Type B pancreatic cell (in vitro differentiated cells): ENCODE results near the gene SF3B5. TPM values are rescaled to one million over a fixed set of nuclear protein-coding genes. Genes with fewer than 3 reads are reported as not detected.
"Not testable (repeated sequence)": the region's sequence is repeated elsewhere in the genome, so short reads cannot be mapped to it uniquely, and the experiment has no call there.

ENCODE experiments used
- DNase-seq: peaks from one replicate; pipeline ENCODE4 v3.0.0; 2021; ENCODE audit warnings: mixed read lengths; ENCODE audit not compliant: unreplicated experiment; ENCODE audit errors: extremely low spot score
- H3K27ac Mint-ChIP-seq: 2 replicates; pipeline ENCODE4 v1.8.0; 2021; ENCODE audit warnings: mild to moderate bottlenecking, mixed read lengths
- H3K27me3 Mint-ChIP-seq: 2 replicates; pipeline ENCODE4 v1.8.0; 2021; ENCODE audit warnings: mixed read lengths
- H3K36me3 Mint-ChIP-seq: 2 replicates; pipeline ENCODE4 v1.8.0; 2021; ENCODE audit warnings: mixed read lengths
- H3K4me1 Mint-ChIP-seq: one replicate; pipeline ENCODE4 v1.8.0; 2021; ENCODE audit warnings: mixed read lengths; ENCODE audit not compliant: unreplicated experiment
- H3K4me3 Mint-ChIP-seq: 2 replicates; pipeline ENCODE4 v1.8.0; 2021; ENCODE audit warnings: mild to moderate bottlenecking, mixed read lengths
- H3K9me3 Mint-ChIP-seq: 2 replicates; pipeline ENCODE4 v1.8.0; 2021; ENCODE audit warnings: mixed read lengths
- CTCF ChIP-seq: fragments of 200-600 bp; sonication (generic); conservative IDR thresholded peaks from 2 replicates; pipeline ENCODE4 v1.5.0; 2021; ENCODE audit warnings: antibody characterized with exemption, mild to moderate bottlenecking
- total RNA-seq: library from RNA; stranded (reverse); gene quantifications from 2 replicates; pipeline ENCODE4 v1.2.1, GENCODE V29; 2021; ENCODE audit warnings: low replicate concordance

Gene SF3B5
- total RNA-seq, 1 donor from 2014 or later: 138 TPM

- Mint-ChIP-seq H3K27me3 (peaks cover 30% of the 10 kb centered on the region), H3K36me3 (no peaks in the 10 kb centered on the region), H3K9me3 (no peaks in the 10 kb centered on the region)
These were observed 45.5 kb upstream of the SF3B5 start for GRCh38 chr6:144140867-144141266.

GRCh38 chr6:144139817-144140216 is 44.4 kb upstream of the SF3B5 start:
- TF ChIP-seq CTCF: no peak
- no peaks in the 10 kb centered on the region for H3K4me1 Mint-ChIP-seq

More at GRCh38 chr6:144140867-144141266, 45.5 kb upstream of the SF3B5 start:
- DNase-seq: no peak
- Mint-ChIP-seq H3K27ac (no peak overlapping the region), H3K4me3 (no peak overlapping the region), H3K4me1 (no peaks in the 10 kb centered on the region)
- TF ChIP-seq CTCF: no peak

GRCh38 chr6:144138542-144138941 is 43.2 kb upstream of the SF3B5 start:
- TF ChIP-seq CTCF: no peak
- Mint-ChIP-seq H3K36me3 (no peaks in the 10 kb centered on the region), H3K9me3 (no peaks in the 10 kb centered on the region), H3K4me1 (no peaks in the 10 kb centered on the region), H3K27me3 (peaks cover 21% of the 10 kb centered on the region), H3K27ac (no peak overlapping the region), H3K4me3 (no peak overlapping the region)
- no peak for DNase-seq

More at GRCh38 chr6:144139817-144140216, 44.4 kb upstream of the SF3B5 start:
- H3K4me3 Mint-ChIP-seq: no peak overlapping the region
- DNase-seq: no peak
- H3K27ac Mint-ChIP-seq: no peak overlapping the region
- no peaks in the 10 kb centered on the region for H3K9me3 Mint-ChIP-seq
- H3K27me3 Mint-ChIP-seq: peaks cover 19% of the 10 kb centered on the region
- H3K36me3 Mint-ChIP-seq: no peaks in the 10 kb centered on the region

- DNase-seq: no peak
- H3K4me3 Mint-ChIP-seq: no peak overlapping the region
- H3K27me3 Mint-ChIP-seq: peaks cover 19% of the 10 kb centered on the region
- peaks cover 3% of the 10 kb centered on the region for H3K4me1 Mint-ChIP-seq
- no peaks in the 10 kb centered on the region for H3K36me3 Mint-ChIP-seq
- H3K27ac Mint-ChIP-seq: no peak overlapping the region
- no peak for TF ChIP-seq CTCF
- H3K9me3 Mint-ChIP-seq: no peaks in the 10 kb centered on the region
These were observed 39.4 kb upstream of the SF3B5 start for GRCh38 chr6:144134737-144135136.

- no peak for DNase-seq
- peaks cover 3% of the 10 kb centered on the region for H3K4me1 Mint-ChIP-seq
- H3K9me3 Mint-ChIP-seq: no peaks in the 10 kb centered on the region
- H3K36me3 Mint-ChIP-seq: no peaks in the 10 kb centered on the region
- TF ChIP-seq CTCF: no peak
- H3K27ac Mint-ChIP-seq: no peak overlapping the region
- peaks cover 20% of the 10 kb centered on the region for H3K27me3 Mint-ChIP-seq
- H3K4me3 Mint-ChIP-seq: no peak overlapping the region
These were observed 38.8 kb upstream of the SF3B5 start for GRCh38 chr6:144134176-144134575.

GRCh38 chr6:144133225-144133821 is 38.0 kb upstream of the SF3B5 start:
- peaks cover 28% of the 10 kb centered on the region for H3K27me3 Mint-ChIP-seq
- no peaks in the 10 kb centered on the region for H3K36me3 Mint-ChIP-seq
- peaks cover 3% of the 10 kb centered on the region for H3K4me1 Mint-ChIP-seq
- H3K9me3 Mint-ChIP-seq: no peaks in the 10 kb centered on the region
- no peak for TF ChIP-seq CTCF
- no peak overlapping the region for H3K27ac Mint-ChIP-seq
- DNase-seq: no peak
- H3K4me3 Mint-ChIP-seq: no peak overlapping the region

GRCh38 chr6:144132167-144132690 is 36.9 kb upstream of the SF3B5 start:
- DNase-seq, H3K36me3 Mint-ChIP-seq, H3K4me3 Mint-ChIP-seq, H3K4me1 Mint-ChIP-seq, H3K9me3 Mint-ChIP-seq, H3K27ac Mint-ChIP-seq: not testable (repeated sequence)
- H3K27me3 Mint-ChIP-seq: peaks cover 26% of the 10 kb centered on the region
